GM19099 (cell line): ENCODE measurements around the gene MAP2K5.

Experiments used
- POLR2A ChIP-seq: IDR thresholded peaks from 3 replicates; pipeline ENCODE4 v1.6.1; 2011; ENCODE audit warnings: low read depth; ENCODE audit not compliant: insufficient read length; ENCODE audit errors: extremely low read depth

MAP2K5 gene

DNA sequence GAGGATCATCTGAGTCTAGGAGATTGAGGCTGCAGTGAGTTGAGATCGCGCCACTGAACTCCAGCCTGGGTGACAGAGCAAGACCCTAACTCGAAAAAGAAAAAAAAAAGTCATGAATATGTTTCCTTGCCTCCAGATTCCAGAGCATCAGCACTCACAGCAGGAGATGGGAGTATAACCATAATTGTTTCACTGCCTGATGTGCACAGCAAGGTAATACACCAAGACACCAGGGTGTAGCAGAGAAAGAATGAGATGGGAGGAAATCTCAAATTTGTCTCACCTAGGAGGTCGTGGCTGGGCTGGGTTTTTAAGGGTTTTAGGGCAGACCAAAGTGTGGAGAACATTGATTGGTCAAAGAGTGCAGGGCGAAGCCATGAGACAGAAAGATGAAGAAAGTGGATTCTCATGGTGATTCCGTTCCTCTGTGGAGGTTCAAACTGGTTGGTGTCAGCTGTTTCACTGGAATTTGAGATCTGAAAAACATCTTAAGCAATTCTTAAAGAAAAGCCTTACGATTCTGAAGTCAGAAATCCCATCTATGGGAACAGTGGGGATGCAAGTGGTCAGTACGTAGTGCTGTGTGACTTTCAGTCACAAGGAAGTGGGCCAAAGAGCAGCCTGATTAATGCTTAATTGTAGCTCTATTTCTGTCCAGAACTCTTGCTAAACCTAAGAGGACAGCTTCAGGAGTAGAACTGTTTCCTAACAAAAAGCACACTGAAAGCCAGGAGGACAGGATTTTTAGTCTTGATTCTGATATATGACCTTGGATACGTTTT lies 29.4 kb upstream of the MAP2K5 start:
- no peak for TF ChIP-seq POLR2A

DNA sequence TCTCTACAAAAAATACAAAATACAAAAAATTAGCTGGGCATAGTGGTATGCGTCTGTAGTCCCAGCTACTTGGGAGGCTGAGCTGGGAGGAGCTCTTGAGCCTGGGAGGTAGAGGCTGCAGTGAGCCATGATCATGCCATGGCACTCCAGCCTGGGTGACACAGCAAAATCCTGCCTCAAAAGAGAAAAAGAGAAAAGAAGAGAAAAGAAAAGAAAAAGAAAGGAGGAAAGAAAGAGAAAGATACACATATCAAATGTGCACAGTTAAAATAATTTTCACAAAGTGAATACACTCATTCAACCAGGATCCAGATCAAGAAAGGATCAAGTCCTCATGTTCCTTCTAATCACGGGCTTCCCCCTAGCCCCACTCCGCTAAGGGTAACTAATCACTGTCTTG lies 27.4 kb upstream of the MAP2K5 start:
- TF ChIP-seq POLR2A = no peak

DNA sequence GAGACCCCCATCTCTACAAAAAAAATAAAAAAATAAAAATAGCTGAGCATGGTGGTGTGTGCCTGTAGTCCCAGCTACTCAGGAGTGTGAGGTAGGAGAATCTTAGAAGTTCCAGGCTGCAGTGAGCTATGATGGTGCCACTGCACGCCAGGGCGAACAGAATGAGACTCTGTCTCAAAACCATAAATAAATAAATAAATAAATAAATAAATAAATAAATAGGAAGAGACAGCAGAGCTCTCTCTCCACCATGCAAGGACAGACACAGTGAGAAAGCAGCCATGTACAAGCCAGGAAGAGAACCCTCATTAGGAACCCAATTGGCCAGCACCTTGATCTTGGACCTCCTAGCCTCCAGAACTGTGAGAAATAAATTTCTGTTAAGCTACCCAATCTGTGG lies 26.9 kb upstream of the MAP2K5 start:
- no peak for TF ChIP-seq POLR2A

DNA sequence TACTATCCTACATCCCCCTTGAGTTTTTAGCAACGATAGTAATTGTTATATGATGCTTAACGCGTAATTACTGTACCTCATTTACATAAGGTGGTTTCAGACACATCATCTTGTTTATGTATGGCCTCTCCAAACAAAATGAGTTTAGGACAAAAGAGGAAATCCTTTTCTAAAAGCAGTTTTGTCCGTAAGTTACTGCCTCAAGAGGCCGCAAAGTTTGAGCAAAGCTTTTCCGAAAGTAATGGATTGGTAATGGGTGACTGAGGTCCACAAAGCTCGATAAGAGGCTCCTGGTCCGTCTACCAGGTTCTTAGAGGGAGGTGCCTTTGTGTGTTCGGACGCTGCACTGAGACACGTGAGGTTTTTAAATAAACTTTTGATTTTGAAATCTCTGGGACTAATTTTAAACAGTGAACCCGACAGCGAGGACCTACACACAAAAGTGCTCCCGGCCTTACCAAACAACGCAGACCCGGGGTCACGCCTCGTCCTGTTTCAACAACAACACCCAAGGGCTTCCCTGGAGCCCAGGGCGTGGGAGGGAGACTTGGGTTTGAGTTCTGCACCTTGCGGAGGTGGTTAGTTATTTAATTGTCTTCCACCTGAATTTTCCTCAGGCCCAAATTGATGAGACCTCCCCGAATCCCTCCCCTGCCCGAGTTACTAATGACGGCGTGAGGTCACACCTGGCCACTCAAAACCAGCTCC lies 22.0 kb upstream of the MAP2K5 start:
- TF ChIP-seq POLR2A = no peak

DNA sequence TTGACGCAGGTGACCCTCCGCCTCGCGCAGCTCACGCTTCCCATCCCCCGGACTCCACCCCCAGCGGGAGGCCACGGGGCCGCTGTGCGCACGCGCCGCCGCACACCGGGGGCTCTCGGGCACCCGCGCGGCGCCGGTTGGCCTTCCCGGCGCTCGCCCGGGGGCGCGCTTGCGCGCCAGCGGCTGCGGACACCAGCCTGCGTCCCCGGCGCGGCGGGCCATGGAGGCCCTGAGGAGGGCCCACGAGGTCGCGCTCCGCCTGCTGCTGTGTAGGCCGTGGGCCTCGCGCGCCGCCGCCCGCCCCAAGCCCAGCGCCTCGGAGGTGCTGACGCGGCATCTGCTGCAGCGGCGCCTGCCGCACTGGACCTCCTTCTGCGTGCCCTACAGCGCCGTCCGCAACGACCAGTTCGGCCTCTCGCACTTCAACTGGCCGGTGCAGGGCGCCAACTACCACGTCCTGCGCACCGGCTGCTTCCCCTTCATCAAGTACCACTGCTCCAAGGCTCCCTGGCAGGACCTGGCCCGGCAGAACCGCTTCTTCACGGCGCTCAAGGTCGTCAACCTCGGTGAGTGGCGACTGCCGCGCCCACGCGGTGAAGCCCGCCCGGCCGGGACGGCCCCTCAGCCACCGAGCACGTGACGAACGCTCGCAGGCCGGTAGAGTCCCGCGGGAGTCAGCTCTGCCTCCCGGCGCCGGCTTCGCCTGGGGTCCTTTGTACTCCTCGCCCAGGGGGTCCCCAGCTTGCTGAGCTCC lies 21.3 kb upstream of the MAP2K5 start, which contains the start of gene C15orf61:
Gene C15orf61 (plus strand): TSS at position 103 of the 754 bp plus-strand sequence. CDS start 118 bp downstream, at position 221.
- TF ChIP-seq POLR2A = peak; percentile 83

DNA sequence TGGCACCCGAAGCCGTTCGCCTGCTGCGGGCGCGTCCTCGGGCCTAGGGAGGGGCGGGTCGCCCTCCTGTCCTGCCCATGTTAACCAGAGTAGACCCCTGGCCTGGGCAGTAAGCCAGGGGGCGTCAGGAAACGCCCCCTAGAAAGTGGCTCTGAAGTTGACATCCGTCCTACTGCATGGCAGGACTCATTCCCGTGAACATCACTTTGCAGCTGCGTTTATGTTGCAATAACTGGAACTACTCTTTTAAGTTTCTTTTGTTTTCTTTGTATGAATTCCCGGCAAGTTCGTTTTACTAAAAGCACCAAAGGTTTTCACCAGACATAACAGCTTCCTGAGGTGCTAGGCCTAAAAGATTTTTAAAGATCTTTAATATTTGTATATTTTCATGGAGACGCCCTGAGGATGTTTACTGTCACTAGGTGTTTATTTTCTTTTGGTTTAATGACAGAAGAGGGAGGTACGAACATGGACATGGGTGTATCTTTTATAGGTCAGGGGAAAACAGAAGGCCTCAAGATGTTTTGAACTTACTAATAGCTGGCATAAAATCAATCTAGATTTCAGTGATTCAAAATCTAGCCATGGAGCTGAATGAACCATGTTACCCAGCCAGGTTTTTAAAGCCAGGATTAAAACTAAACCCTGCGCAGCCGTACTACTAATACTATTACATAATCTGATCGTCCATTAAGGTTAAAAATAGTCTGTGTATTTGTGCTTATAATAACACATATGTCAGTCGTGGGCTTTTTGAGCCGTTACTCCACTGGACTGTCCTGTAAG lies 20.5 kb upstream of the MAP2K5 start:
- TF ChIP-seq POLR2A = no peak

DNA sequence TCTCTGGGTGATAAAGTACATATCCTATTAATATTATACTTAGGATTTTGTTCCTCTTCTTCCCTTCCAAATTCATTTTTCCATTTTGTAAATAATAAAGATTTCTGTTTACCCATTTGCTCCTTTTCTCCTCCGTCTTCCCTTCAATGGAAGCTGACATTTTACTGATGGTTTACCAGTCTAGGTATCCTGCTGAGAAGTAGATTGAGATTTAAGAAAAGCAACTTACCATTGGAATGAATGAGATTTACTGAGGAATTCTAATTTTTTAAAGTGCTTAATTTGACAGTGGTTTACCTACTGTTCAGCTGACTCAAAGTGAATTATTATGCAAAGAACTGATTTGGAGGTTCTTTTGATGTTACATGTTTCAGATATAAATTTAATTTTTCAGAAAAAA lies 19.2 kb upstream of the MAP2K5 start:
- TF ChIP-seq POLR2A = no peak

DNA sequence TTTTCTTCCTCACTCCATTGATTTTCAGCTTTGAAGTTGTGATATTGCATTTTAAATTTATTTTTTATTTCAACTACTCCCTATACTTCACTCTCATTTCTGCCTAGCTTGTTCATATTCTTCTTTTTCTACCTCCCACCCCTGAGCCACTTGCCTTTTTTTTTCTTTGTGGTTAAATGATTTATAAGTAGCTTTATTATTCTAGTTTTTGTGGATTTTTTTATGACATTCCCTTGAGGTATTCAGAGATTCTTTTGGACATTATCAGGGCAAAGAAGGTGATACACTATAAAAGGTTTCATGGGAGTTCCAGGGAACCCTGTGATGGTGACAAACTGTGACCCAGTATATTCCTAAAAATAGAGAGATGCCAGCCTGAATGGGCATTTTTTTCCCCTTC lies 18.3 kb upstream of the MAP2K5 start:
- no peak for TF ChIP-seq POLR2A

DNA sequence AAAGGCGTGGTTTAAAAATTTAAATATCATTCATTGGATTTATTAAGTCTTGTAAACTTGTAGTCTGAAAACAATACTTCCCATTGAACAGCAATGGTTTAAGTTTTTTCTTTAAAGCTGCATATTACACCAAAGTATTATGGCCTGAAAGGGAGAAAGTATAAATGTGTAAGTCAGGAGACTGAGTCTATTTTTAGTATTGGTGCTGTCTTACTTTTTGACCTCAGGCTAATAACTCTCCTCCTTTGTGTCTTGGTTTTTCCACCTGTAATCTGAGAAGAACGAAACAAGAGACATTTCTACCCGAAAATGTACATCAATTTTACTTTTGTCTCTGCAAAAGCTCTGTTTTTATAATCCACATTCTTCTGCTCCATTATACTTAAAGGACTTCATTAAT lies 14.0 kb upstream of the MAP2K5 start:
- TF ChIP-seq POLR2A = no peak

DNA sequence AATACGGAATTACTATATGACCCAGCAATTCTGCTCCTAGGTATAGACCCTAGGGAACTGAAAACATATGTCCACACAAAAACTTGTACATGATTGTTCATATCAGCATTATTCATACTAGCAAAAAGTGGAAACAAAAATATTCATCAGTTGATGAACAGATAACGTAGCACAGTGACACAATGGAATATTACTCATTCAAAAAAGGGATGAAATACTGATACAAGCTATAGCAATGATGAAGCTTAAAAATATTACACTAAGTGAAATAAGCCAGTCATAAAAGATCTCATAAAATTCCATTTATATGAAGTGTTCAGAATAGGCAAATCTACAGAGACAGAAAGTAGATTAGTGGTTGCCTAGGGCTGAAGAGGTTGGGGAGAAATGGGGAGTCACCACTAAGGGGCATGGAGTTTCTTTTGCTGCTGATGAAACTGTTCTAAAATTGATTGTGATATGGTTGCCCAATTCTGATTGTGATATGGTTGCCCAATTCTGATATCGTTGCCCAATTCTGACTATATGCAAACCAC lies 11.1 kb upstream of the MAP2K5 start:
- TF ChIP-seq POLR2A = no peak

DNA sequence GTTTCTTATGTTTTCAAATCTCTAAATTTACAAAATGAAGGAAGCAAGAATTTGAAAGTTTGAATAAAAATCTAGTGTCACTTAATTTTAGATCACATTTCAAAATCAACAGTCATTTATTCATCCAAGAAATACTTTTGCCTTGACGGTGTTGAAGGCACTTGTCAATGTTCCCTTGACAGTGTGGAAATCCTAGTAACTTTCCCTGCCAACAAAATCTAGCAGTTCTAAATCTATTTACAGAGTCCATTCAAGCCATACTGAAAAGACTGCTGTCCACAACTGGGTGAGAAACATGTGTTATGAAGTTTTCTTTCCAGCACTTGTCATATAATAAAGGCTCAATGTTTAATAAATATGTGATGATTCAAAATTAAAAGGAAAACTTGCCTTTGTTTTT lies 8.6 kb upstream of the MAP2K5 start:
- no peak for TF ChIP-seq POLR2A

DNA sequence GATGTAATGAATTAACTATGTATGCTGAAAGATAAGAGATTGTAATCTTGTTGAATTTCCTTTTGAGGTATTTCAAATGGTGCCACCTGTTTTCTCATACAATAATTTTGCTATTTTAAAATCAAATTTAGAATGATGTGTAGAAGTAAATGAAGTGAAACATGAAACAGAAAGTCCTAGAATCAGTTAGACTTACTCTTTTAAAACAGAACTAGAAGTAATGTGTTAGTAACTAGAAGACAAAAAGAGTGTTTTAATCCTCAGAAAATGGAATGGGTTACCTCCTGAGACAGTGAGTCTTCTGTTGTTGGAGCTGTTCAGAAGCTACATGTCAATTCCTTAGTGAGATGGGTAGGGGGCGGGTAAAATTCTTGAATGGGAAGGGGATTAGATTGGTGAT lies 8.1 kb upstream of the MAP2K5 start:
- TF ChIP-seq POLR2A = no peak

DNA sequence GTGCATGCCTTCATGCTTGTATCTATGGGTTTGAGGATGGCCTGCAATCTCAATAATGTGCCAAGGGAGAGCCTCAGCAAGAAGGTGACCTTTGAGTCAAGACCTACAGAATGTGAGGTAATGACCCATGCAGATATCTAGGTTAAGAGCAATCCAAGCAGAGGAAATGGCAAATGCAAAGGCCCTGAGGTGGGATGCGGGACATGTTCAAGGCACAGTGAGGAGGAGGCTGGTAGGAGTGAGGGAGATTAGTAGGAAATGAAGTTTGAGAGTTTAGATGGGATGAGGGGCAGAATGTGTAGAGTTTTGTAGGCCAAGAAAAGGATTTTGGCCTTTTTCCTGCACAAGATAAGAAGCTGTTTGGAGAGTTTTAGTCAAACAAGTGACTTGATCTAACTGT lies 4.7 kb upstream of the MAP2K5 start:
- TF ChIP-seq POLR2A = no peak

DNA sequence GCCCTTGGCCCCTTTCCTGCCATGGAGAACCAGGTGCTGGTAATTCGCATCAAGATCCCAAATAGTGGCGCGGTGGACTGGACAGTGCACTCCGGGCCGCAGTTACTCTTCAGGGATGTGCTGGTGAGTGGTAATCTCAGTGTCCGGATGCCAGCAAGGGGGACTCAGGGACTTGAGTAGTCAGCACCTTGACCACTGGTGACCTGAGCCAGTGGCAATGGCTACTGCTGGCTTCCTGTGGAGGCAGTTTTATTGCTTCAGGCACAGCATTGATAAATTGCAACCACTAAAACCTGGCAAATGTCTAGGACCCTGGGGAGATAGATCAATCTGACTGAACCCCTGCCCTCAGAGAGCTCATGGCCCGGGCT lies 830 bp downstream of the MAP2K5 start:
- no peak for TF ChIP-seq POLR2A

DNA sequence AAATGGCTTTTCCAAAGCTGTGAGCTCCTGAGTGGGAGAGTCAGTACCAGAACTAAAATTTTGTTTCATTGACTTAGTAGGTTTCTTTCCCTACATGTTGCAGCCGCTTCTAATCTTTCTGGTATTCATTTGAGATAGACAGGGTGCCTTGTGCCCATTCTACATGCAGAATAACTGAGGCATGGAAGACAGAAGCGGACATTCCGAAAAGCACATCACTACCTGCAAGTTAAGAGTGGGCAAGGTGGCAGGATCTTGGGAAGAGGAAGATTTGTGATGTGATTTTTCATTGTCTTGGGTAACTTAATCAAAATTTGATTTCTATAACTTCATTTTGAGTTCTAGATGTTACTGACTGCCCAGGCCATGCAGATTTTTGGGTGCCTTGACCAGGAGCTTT lies 2.0 kb downstream of the MAP2K5 start:
- TF ChIP-seq POLR2A = no peak
